ENCODE results near the gene ZSWIM5.

- TF ChIP-seq CTCF (IDR thresholded peaks at IDR 0.05) (no peak), REST (IDR thresholded peaks at IDR 0.05; ENCODE audit: insufficient read depth in 1 of 2, low read depth in 2 of 2, low read length in 1 of 2) (no peak), POLR2AphosphoS5 (IDR thresholded peaks at IDR 0.05; ENCODE audit: low read depth, low read length) (no peak), TCF7L2 (IDR thresholded peaks at IDR 0.05; ENCODE audit: low read depth, low read length) (no peak)
Measured at GRCh38 chr1:45097944-45098343, 108.5 kb downstream of the ZSWIM5 start.
